Endothelial cell of umbilical vein (primary cell): ENCODE measurements around the gene MTM1.

ENCODE experiments used
- CTCF ChIP-seq, 2 donors: IDR thresholded peaks; 1 replicate in 1 of 2; 2 replicates in 1 of 2; pipeline ENCODE4 v1.5.1; 2011; ENCODE audit warnings: low read length in 2 of 2, mild to moderate bottlenecking in 2 of 2, moderate library complexity in 2 of 2, control low read depth in 1 of 2, inconsistent platforms in 1 of 2, low read depth in 1 of 2; ENCODE audit not compliant: insufficient read depth in 1 of 2; ENCODE audit errors: extremely low read depth in 1 of 2
- EZH2 ChIP-seq: IDR thresholded peaks from 2 replicates; pipeline ENCODE4 v1.6.1; 2012; ENCODE audit warnings: borderline replicate concordance, low read depth, mild to moderate bottlenecking, moderate library complexity, low read length, inconsistent platforms; ENCODE audit not compliant: severe bottlenecking
- FOS ChIP-seq: IDR thresholded peaks from 2 replicates; pipeline ENCODE4 v1.6.1; 2011; ENCODE audit warnings: mild to moderate bottlenecking, low read length, moderate library complexity, borderline replicate concordance; ENCODE audit not compliant: insufficient read depth
- GATA2 ChIP-seq: IDR thresholded peaks from 2 replicates; pipeline ENCODE4 v1.7.0; 2011; ENCODE audit warnings: low read depth, mild to moderate bottlenecking, moderate library complexity, mixed read lengths, low read length; ENCODE audit not compliant: insufficient read length, insufficient read depth
- JUN ChIP-seq: IDR thresholded peaks from 2 replicates; pipeline ENCODE4 v1.6.1; 2011; ENCODE audit warnings: borderline replicate concordance, low read depth; ENCODE audit not compliant: insufficient read length, insufficient read depth
- MAX ChIP-seq: IDR thresholded peaks from 2 replicates; pipeline ENCODE4 v1.6.1; 2011; ENCODE audit not compliant: insufficient read depth, insufficient read length
- MYC ChIP-seq: IDR thresholded peaks from one replicate; pipeline ENCODE4 v1.6.1; 2011; ENCODE audit warnings: mild to moderate bottlenecking, low read depth, low read length
- POLR2A ChIP-seq: IDR thresholded peaks from 2 replicates; pipeline ENCODE4 v1.6.1; 2012; ENCODE audit warnings: low read depth, mild to moderate bottlenecking, control low read depth, low read length
- POLR2AphosphoS5 ChIP-seq: IDR thresholded peaks from 2 replicates; pipeline ENCODE4 v1.6.1; 2012; ENCODE audit warnings: low read depth, mild to moderate bottlenecking, control low read depth, low read length, moderate library complexity; ENCODE audit not compliant: insufficient read depth

GRCh38 chrX:150616179-150616862 is 47.9 kb downstream of the MTM1 start:
- no peak for TF ChIP-seq CTCF (IDR thresholded peaks at IDR 0.05; ENCODE audit: extremely low read depth in 1 of 2, insufficient read depth in 1 of 2, low read depth in 1 of 2, low read length in 2 of 2)
- no peak for TF ChIP-seq POLR2A
- TF ChIP-seq JUN, result no peak
- TF ChIP-seq POLR2AphosphoS5, result no peak
- TF ChIP-seq MAX, result no peak
- no peak for TF ChIP-seq GATA2
- no peak for TF ChIP-seq EZH2
- TF ChIP-seq FOS, result no peak
- TF ChIP-seq MYC, result no peak
